ENCODE measurements around the gene RSPO3. TPM values are rescaled to one million over a fixed set of nuclear protein-coding genes. Genes with fewer than 3 reads are reported as not detected.

The RSPO3 gene
- total and polyA plus RNA-seq, 9 of the 15 experiments (the other 6 are each of a cell fraction or from before 2014, with no cell fraction given): not detected

DNA sequence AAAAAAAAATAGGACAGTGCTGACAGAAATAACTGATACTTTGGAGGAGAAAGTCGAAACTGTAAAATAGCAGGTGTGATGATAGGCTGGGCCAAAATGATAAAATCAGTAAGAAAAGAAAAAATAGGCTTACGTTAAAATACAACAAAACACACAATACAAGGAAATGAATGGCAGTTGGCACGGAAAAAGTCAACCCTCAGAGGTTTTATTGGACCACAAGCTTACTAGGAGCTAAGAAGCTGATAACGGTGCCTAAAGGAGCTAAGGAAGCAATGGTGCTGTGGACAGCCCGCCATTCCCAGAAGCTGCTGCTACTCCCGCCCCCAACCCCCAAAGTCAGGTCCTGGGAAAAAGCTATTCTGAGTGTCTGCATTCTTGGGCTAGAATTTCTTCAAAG, 92.3 kb downstream of the RSPO3 start:
- H3K9me3 ChIP-seq (replicated peaks; ENCODE audit: control insufficient read depth, insufficient read depth, low read depth, low read length): no peaks in the 10 kb centered on the region
- in situ Hi-C loops (cut with MboI): no loop called here
- DNase-seq (ENCODE audit: extremely low read depth in 1 of 4, low spot score in 3 of 4): no peak
- no peak overlapping the region for H3K4me3 ChIP-seq
- no peak for TF ChIP-seq NFRKB (IDR thresholded peaks at IDR 0.05; ENCODE audit: low read depth)
- TF ChIP-seq, protein P1, sequence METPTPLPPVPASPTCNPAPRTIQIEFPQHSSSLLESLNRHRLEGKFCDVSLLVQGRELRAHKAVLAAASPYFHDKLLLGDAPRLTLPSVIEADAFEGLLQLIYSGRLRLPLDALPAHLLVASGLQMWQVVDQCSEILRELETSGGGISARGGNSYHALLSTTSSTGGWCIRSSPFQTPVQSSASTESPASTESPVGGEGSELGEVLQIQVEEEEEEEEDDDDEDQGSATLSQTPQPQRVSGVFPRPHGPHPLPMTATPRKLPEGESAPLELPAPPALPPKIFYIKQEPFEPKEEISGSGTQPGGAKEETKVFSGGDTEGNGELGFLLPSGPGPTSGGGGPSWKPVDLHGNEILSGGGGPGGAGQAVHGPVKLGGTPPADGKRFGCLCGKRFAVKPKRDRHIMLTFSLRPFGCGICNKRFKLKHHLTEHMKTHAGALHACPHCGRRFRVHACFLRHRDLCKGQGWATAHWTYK (CRISPR knock-in tag; IDR thresholded peaks at IDR 0.05): no peak
- no peak for TF ChIP-seq MEIS2 (IDR thresholded peaks at IDR 0.05; ENCODE audit: partially characterized antibody)
- TF ChIP-seq, protein P2, sequence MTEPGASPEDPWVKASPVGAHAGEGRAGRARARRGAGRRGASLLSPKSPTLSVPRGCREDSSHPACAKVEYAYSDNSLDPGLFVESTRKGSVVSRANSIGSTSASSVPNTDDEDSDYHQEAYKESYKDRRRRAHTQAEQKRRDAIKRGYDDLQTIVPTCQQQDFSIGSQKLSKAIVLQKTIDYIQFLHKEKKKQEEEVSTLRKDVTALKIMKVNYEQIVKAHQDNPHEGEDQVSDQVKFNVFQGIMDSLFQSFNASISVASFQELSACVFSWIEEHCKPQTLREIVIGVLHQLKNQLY (CRISPR knock-in tag; conservative IDR thresholded peaks at IDR 0.05): no peak
- TF ChIP-seq EWSR1 (IDR thresholded peaks at IDR 0.05; ENCODE audit: borderline replicate concordance, low read depth, partially characterized antibody): no peak
- no peak for TF ChIP-seq LCOR (CRISPR knock-in tag; IDR thresholded peaks at IDR 0.05)
- TF ChIP-seq, protein P3, sequence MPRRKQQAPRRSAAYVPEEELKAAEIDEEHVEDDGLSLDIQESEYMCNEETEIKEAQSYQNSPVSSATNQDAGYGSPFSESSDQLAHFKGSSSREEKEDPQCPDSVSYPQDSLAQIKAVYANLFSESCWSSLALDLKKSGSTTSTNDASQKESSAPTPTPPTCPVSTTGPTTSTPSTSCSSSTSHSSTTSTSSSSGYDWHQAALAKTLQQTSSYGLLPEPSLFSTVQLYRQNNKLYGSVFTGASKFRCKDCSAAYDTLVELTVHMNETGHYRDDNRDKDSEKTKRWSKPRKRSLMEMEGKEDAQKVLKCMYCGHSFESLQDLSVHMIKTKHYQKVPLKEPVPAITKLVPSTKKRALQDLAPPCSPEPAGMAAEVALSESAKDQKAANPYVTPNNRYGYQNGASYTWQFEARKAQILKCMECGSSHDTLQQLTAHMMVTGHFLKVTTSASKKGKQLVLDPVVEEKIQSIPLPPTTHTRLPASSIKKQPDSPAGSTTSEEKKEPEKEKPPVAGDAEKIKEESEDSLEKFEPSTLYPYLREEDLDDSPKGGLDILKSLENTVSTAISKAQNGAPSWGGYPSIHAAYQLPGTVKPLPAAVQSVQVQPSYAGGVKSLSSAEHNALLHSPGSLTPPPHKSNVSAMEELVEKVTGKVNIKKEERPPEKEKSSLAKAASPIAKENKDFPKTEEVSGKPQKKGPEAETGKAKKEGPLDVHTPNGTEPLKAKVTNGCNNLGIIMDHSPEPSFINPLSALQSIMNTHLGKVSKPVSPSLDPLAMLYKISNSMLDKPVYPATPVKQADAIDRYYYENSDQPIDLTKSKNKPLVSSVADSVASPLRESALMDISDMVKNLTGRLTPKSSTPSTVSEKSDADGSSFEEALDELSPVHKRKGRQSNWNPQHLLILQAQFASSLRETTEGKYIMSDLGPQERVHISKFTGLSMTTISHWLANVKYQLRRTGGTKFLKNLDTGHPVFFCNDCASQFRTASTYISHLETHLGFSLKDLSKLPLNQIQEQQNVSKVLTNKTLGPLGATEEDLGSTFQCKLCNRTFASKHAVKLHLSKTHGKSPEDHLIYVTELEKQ (CRISPR knock-in tag; IDR thresholded peaks at IDR 0.05): no peak
- no peak for TF ChIP-seq RB1 (IDR thresholded peaks at IDR 0.05; ENCODE audit: low read depth)
- no peak for TF ChIP-seq NCOA4 (IDR thresholded peaks at IDR 0.05; ENCODE audit: partially characterized antibody)
- no peak for TF ChIP-seq KLF13 (tag; IDR thresholded peaks at IDR 0.05; ENCODE audit: borderline replicate concordance, low read depth)
- TF ChIP-seq ADNP (tag; IDR thresholded peaks at IDR 0.05): no peak
- TF ChIP-seq EZH2 (IDR thresholded peaks at IDR 0.05; ENCODE audit: borderline replicate concordance, low read depth, low read length): no peak
- no peak for TF ChIP-seq GABPA (tag; conservative IDR thresholded peaks at IDR 0.05; ENCODE audit: low read depth)
- WGBS (ENCODE audit: insufficient coverage, low coverage, missing lambda C conversion rate): 0% methylated on average over 6 of the region's 6 CpGs
- H4K20me1 ChIP-seq (replicated peaks; ENCODE audit: control insufficient read depth, insufficient read depth, low read length): no peaks in the 10 kb centered on the region
- ATAC-seq: no peak
- H3K4me2 ChIP-seq (ENCODE audit: insufficient read depth, low read length): no peak overlapping the region
- CTCF ChIA-PET (ENCODE audit: low intra/inter-chr PET ratio): no interaction called here
- H3K9me1 ChIP-seq (ENCODE audit: control insufficient read depth, insufficient read depth, low read length): no peaks in the 10 kb centered on the region
- no peak overlapping the region for H3K27ac ChIP-seq (ENCODE audit: extremely low read depth, low read depth, low read length)
- H2AFZ ChIP-seq (ENCODE audit: low read depth, low read length): no peak overlapping the region
- intact Hi-C loops (cut with micrococcal nuclease): no loop called here
- no peaks in the 10 kb centered on the region for H3K27me3 ChIP-seq (ENCODE audit: control insufficient read depth in 2 of 2, insufficient read depth in 2 of 2, low read length in 2 of 2)
- POLR2A ChIA-PET: no interaction called here
- H3K9ac ChIP-seq (ENCODE audit: insufficient read depth in 1 of 2, low read depth in 2 of 2, low read length in 2 of 2): no peak overlapping the region
- no TSS peak for BruUV-seq (replicated peaks)
- no peaks in the 10 kb centered on the region for H3K4me1 ChIP-seq (replicated peaks in 1 of 2; ENCODE audit: control insufficient read depth in 2 of 2, insufficient read depth in 2 of 2, low read length in 2 of 2)
- no peaks in the 10 kb centered on the region for H3K79me2 ChIP-seq (ENCODE audit: control insufficient read depth, insufficient read depth, low read length)
- no peak for FAIRE-seq
- no peaks in the 10 kb centered on the region for H3K36me3 ChIP-seq (ENCODE audit: control insufficient read depth, insufficient read depth, low read length)

Measured in K562 (cell line).